H9 (cell line): Measurements from ENCODE around the gene TSPO. TPM values are rescaled to one million over a fixed set of nuclear protein-coding genes. Genes with fewer than 3 reads are reported as not detected.

Experiments
- DNase-seq: peaks from one replicate; pipeline ENCODE4 v3.0.0-alpha.2; 2017
- H2AFZ ChIP-seq: one replicate; pipeline ENCODE4 v1.6.1; 2013; ENCODE audit warnings: mild to moderate bottlenecking, low read length, control low read depth, moderate library complexity
- H2AK5ac ChIP-seq: 2 replicates; pipeline ENCODE4 v1.6.1; 2013; ENCODE audit warnings: low read length, control low read depth, mixed read lengths; ENCODE audit not compliant: insufficient read length
- H2BK120ac ChIP-seq: one replicate; pipeline ENCODE4 v1.6.1; 2013; ENCODE audit warnings: low read depth, mild to moderate bottlenecking, low read length, control low read depth, inconsistent platforms; ENCODE audit not compliant: poor library complexity, severe bottlenecking
- H2BK12ac ChIP-seq: 2 replicates; pipeline ENCODE4 v1.6.1; 2013; ENCODE audit warnings: low read length, control low read depth, mixed read lengths, low read depth; ENCODE audit not compliant: insufficient read length
- H2BK15ac ChIP-seq: 2 replicates; pipeline ENCODE4 v1.6.1; 2013; ENCODE audit warnings: low read depth, low read length, control low read depth
- H2BK20ac ChIP-seq: one replicate; pipeline ENCODE4 v1.6.1; 2013; ENCODE audit warnings: low read depth, mild to moderate bottlenecking, low read length, control low read depth, inconsistent platforms; ENCODE audit not compliant: poor library complexity, severe bottlenecking
- H2BK5ac ChIP-seq: 2 replicates; pipeline ENCODE4 v1.6.1; 2013; ENCODE audit warnings: low read length, control low read depth, mixed read lengths; ENCODE audit not compliant: insufficient read length
- H3K14ac ChIP-seq: 2 replicates; pipeline ENCODE4 v1.6.1; 2013; ENCODE audit warnings: low read length, control low read depth; ENCODE audit not compliant: insufficient read depth
- H3K18ac ChIP-seq: 2 replicates; pipeline ENCODE4 v1.6.1; 2013; ENCODE audit warnings: low read depth, mild to moderate bottlenecking, mixed read lengths, low read length, control low read depth; ENCODE audit not compliant: insufficient read length
- H3K23ac ChIP-seq: 2 replicates; pipeline ENCODE4 v1.6.1; 2013; ENCODE audit warnings: low read length, control low read depth, mixed read lengths, low read depth; ENCODE audit not compliant: insufficient read length
- H3K23me2 ChIP-seq: 2 replicates; pipeline ENCODE4 v1.6.1; 2013; ENCODE audit warnings: low read depth, mild to moderate bottlenecking, mixed read lengths, low read length, control low read depth; ENCODE audit not compliant: insufficient read length, poor library complexity, severe bottlenecking
- H3K27ac ChIP-seq: 2 replicates; pipeline ENCODE4 v1.5.1; 2013; ENCODE audit warnings: low read length, control low read depth, mixed read lengths, low read depth; ENCODE audit not compliant: insufficient read length
- H3K27me3 ChIP-seq: 2 replicates; pipeline ENCODE4 v1.6.1; 2013; ENCODE audit warnings: low read length, control low read depth, inconsistent platforms; ENCODE audit not compliant: insufficient read depth
- H3K4ac ChIP-seq: 2 replicates; pipeline ENCODE4 v1.6.1; 2013; ENCODE audit warnings: low read depth, mild to moderate bottlenecking, control low read depth, inconsistent platforms, low read length, moderate library complexity
- H3K4me1 ChIP-seq: 2 replicates; pipeline ENCODE4 v1.6.1; 2013; ENCODE audit warnings: low read length, control low read depth, inconsistent platforms; ENCODE audit not compliant: insufficient read depth
- H3K4me2 ChIP-seq: 2 replicates; pipeline ENCODE4 v1.6.1; 2013; ENCODE audit warnings: low read length, control low read depth, mixed read lengths; ENCODE audit not compliant: insufficient read length, insufficient read depth
- H3K56ac ChIP-seq: 2 replicates; pipeline ENCODE4 v1.6.1; 2013; ENCODE audit warnings: low read depth, mild to moderate bottlenecking, mixed read lengths, low read length, control low read depth; ENCODE audit not compliant: insufficient read length
- H3K79me1 ChIP-seq: 2 replicates; pipeline ENCODE4 v1.6.1; 2013; ENCODE audit warnings: low read depth, mild to moderate bottlenecking, moderate library complexity, low read length, control low read depth, inconsistent platforms; ENCODE audit not compliant: insufficient read depth, poor library complexity, severe bottlenecking
- H3K79me2 ChIP-seq: 2 replicates; pipeline ENCODE4 v1.6.1; 2013; ENCODE audit warnings: low read length, control low read depth, inconsistent platforms; ENCODE audit not compliant: insufficient read depth
- H3K9ac ChIP-seq: 2 replicates; pipeline ENCODE4 v1.6.1; 2013; ENCODE audit warnings: low read length, control low read depth, mixed read lengths; ENCODE audit not compliant: insufficient read length; ENCODE audit errors: extremely low read depth
- H3K9me3 ChIP-seq: one replicate; pipeline ENCODE4 v1.6.1; 2013; ENCODE audit warnings: low read depth, low read length, inconsistent platforms; ENCODE audit not compliant: control insufficient read depth
- H3T11ph ChIP-seq: one replicate; pipeline ENCODE4 v1.6.1; 2013; ENCODE audit warnings: mild to moderate bottlenecking, low read length, control low read depth, inconsistent platforms
- H4K20me1 ChIP-seq: one replicate; pipeline ENCODE4 v1.6.1; 2013; ENCODE audit not compliant: control insufficient read depth, insufficient read length, insufficient read depth
- H4K5ac ChIP-seq: 2 replicates; pipeline ENCODE4 v1.6.1; 2013; ENCODE audit warnings: low read depth, mild to moderate bottlenecking, mixed read lengths, low read length, control low read depth; ENCODE audit not compliant: insufficient read length
- H4K8ac ChIP-seq: replicated peaks from 2 replicates; pipeline ENCODE4 v1.6.1; 2013; ENCODE audit warnings: low read length, control low read depth, mixed read lengths, low read depth; ENCODE audit not compliant: insufficient read length
- H4K91ac ChIP-seq: 2 replicates; pipeline ENCODE4 v1.6.1; 2013; ENCODE audit warnings: low read depth, mild to moderate bottlenecking, moderate library complexity, mixed read lengths, low read length, control low read depth; ENCODE audit not compliant: insufficient read length
- H3K27ac Mint-ChIP-seq, 3 experiments: 2 replicates in 2 of 3; 3 replicates in 1 of 3; pipeline ENCODE4 v1.8.0; 2020 to 2021; ENCODE audit warnings: mixed read lengths in 3 of 3, mild to moderate bottlenecking in 1 of 3, moderate library complexity in 1 of 3
- H3K27me3 Mint-ChIP-seq: 2 replicates; pipeline ENCODE4 v1.8.0; 2021; ENCODE audit warnings: low read depth, mild to moderate bottlenecking, moderate library complexity, mixed read lengths
- H3K36me3 Mint-ChIP-seq, 3 experiments: 2 replicates in 2 of 3; 3 replicates in 1 of 3; pipeline ENCODE4 v1.8.0; 2020 to 2021; ENCODE audit warnings: low read depth in 3 of 3, mixed read lengths in 3 of 3; ENCODE audit not compliant: insufficient read depth in 1 of 3
- H3K4me1 Mint-ChIP-seq, 2 experiments: 2 replicates each; pipeline ENCODE4 v1.8.0; 2020; ENCODE audit warnings: mixed read lengths in 2 of 2
- H3K4me3 Mint-ChIP-seq, 2 experiments: 2 replicates in 1 of 2; 3 replicates in 1 of 2; pipeline ENCODE4 v1.8.0; 2020 to 2021; ENCODE audit warnings: mild to moderate bottlenecking in 2 of 2, mixed read lengths in 2 of 2, moderate library complexity in 1 of 2
- H3K9me3 Mint-ChIP-seq, 2 experiments: 2 replicates in 1 of 2; 3 replicates in 1 of 2; pipeline ENCODE4 v1.8.0; 2020; ENCODE audit warnings: mild to moderate bottlenecking in 2 of 2, mixed read lengths in 2 of 2, moderate library complexity in 1 of 2
- WGBS: extraction: QIAGEN DNeasy Blood & Tissue Kit; methylation state at CpG from one replicate; pipeline ENCODE4 v1.1.7; 2013; ENCODE audit warnings: missing lambda C conversion rate, low lambda C conversion rate, mixed read lengths; ENCODE audit not compliant: insufficient read length; ENCODE audit errors: extremely low coverage; 5-methylcytosine and 5-hydroxymethylcytosine counted together
- total RNA-seq: library from RNA; stranded (reverse); gene quantifications from 2 replicates; pipeline ENCODE4 v1.2.1, GENCODE V29; 2021
- TF ChIP-seq, protein P1 (sequence below): fragments of 200-600 bp; sonication (generic); conservative IDR thresholded peaks from 3 replicates; pipeline ENCODE4 v1.8.0; 2021; ENCODE audit warnings: antibody characterized with exemption, mild to moderate bottlenecking

The TSPO gene
- total RNA-seq, 1 experiment from 2014 or later, result 14.8 TPM

- Histone ChIP-seq H3K14ac (no peak overlapping the region), H4K8ac (no peak overlapping the region), H3K79me1 (no peaks in the 10 kb centered on the region), H3T11ph (no peak overlapping the region), H3K79me2 (no peaks in the 10 kb centered on the region), H3K27ac (no peak overlapping the region), H3K4ac (no peak overlapping the region), H2BK15ac (no peak overlapping the region), H3K56ac (no peak overlapping the region), H2AFZ (no peak overlapping the region), H3K18ac (no peak overlapping the region), H3K9me3 (no peaks in the 10 kb centered on the region), H3K23ac (no peak overlapping the region), H2AK5ac (no peak overlapping the region), H2BK12ac (no peak overlapping the region), H3K23me2 (no peaks in the 10 kb centered on the region), H4K91ac (no peak overlapping the region), H4K5ac (no peak overlapping the region), H3K4me2 (no peak overlapping the region), H3K27me3 (no peaks in the 10 kb centered on the region), H2BK20ac (no peak overlapping the region), H2BK120ac (no peak overlapping the region), H3K9ac (no peak overlapping the region), H4K20me1 (no peaks in the 10 kb centered on the region), H3K4me1 (no peaks in the 10 kb centered on the region), H2BK5ac (no peak overlapping the region)
- Mint-ChIP-seq H3K27me3 (no peaks in the 10 kb centered on the region), H3K9me3 (no peaks in the 10 kb centered on the region), H3K4me1 (no peaks in the 10 kb centered on the region), H3K36me3 (peaks cover 21 to 77% (median 75%) of the 10 kb centered on the region in 3 experiments; a peak in 6 of 7 replicates), H3K4me3 (no peak overlapping the region), H3K27ac (no peak overlapping the region)
- no peak for DNase-seq
- TF ChIP-seq, protein P1, sequence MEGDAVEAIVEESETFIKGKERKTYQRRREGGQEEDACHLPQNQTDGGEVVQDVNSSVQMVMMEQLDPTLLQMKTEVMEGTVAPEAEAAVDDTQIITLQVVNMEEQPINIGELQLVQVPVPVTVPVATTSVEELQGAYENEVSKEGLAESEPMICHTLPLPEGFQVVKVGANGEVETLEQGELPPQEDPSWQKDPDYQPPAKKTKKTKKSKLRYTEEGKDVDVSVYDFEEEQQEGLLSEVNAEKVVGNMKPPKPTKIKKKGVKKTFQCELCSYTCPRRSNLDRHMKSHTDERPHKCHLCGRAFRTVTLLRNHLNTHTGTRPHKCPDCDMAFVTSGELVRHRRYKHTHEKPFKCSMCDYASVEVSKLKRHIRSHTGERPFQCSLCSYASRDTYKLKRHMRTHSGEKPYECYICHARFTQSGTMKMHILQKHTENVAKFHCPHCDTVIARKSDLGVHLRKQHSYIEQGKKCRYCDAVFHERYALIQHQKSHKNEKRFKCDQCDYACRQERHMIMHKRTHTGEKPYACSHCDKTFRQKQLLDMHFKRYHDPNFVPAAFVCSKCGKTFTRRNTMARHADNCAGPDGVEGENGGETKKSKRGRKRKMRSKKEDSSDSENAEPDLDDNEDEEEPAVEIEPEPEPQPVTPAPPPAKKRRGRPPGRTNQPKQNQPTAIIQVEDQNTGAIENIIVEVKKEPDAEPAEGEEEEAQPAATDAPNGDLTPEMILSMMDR, result no peak
- no CpG with 5 or more reads among the region's 12 CpGs for WGBS
Measured at GRCh38 chr22:43171607-43172006, 20.2 kb downstream of the TSPO start.
